ENCODE results near the gene SLC5A1. TPM values are rescaled to one million over a fixed set of nuclear protein-coding genes. Genes with fewer than 3 reads are reported as not detected.

SLC5A1 gene
- total and polyA plus RNA-seq, 9 donors, result 0.05 to 1.8 (median 1.1) TPM; not detected in 4

GRCh38 chr22:32044477-32044876 lies 1.4 kb downstream of the SLC5A1 start:
- TF ChIP-seq POLR2A (IDR thresholded peaks at IDR 0.05), result no peak
- no peak for TF ChIP-seq EP300 (IDR thresholded peaks at IDR 0.05)
- TF ChIP-seq CTCF (IDR thresholded peaks at IDR 0.05), result no peak
- WGBS, 3 donors, result 74 to 88% (median 79%) methylated on average over 1 of the region's 1 CpG
- no peak overlapping the region for H3K27ac ChIP-seq

GRCh38 chr22:32044913-32045312 lies 1.9 kb downstream of the SLC5A1 start:
- WGBS, 3 donors, result 46 to 55% (median 51%) methylated on average over 3 of the region's 3 CpGs
- no peaks in the 10 kb centered on the region for H3K4me1 ChIP-seq (ENCODE audit: insufficient read depth)
- H3K27me3 ChIP-seq, result no peaks in the 10 kb centered on the region
- no peak overlapping the region for H3K27ac ChIP-seq
- intact Hi-C loops (cut with DNase I), result no loop called here
- H3K36me3 ChIP-seq, result no peaks in the 10 kb centered on the region
- no peak overlapping the region for H3K4me3 ChIP-seq
- TF ChIP-seq POLR2A (IDR thresholded peaks at IDR 0.05), result no peak
- no peak for TF ChIP-seq CTCF (IDR thresholded peaks at IDR 0.05)
- TF ChIP-seq EP300 (IDR thresholded peaks at IDR 0.05), result no peak
- no peaks in the 10 kb centered on the region for H3K9me3 ChIP-seq
- no peak for DNase-seq

More at GRCh38 chr22:32044477-32044876, 1.4 kb downstream of the SLC5A1 start:
- Histone ChIP-seq H3K4me1 (ENCODE audit: insufficient read depth) (no peaks in the 10 kb centered on the region), H3K27me3 (no peaks in the 10 kb centered on the region), H3K36me3 (no peaks in the 10 kb centered on the region), H3K4me3 (no peak overlapping the region), H3K9me3 (no peaks in the 10 kb centered on the region)
- DNase-seq, result no peak
- intact Hi-C loops (cut with DNase I), result no loop called here

GRCh38 chr22:32048069-32048468 lies 5.0 kb downstream of the SLC5A1 start:
- Histone ChIP-seq H3K9me3 (no peaks in the 10 kb centered on the region), H3K27ac (no peak overlapping the region), H3K36me3 (no peaks in the 10 kb centered on the region), H3K4me3 (no peak overlapping the region), H3K27me3 (no peaks in the 10 kb centered on the region), H3K4me1 (ENCODE audit: insufficient read depth) (no peaks in the 10 kb centered on the region)
- intact Hi-C loops (cut with DNase I), result no loop called here
- WGBS, 3 donors, result 33 to 47% (median 42%) methylated on average over 2 of the region's 2 CpGs
- TF ChIP-seq EP300 (IDR thresholded peaks at IDR 0.05), result no peak
- DNase-seq, result no peak

GRCh38 chr22:32050678-32051515 lies 7.8 kb downstream of the SLC5A1 start:
- H3K4me3 ChIP-seq, result no peak overlapping the region
- H3K4me1 ChIP-seq (ENCODE audit: insufficient read depth), result no peaks in the 10 kb centered on the region
- TF ChIP-seq POLR2A (IDR thresholded peaks at IDR 0.05), result no peak
- no peak for TF ChIP-seq CTCF (IDR thresholded peaks at IDR 0.05)
- no peak for TF ChIP-seq EP300 (IDR thresholded peaks at IDR 0.05)
- H3K36me3 ChIP-seq, result no peaks in the 10 kb centered on the region
- H3K9me3 ChIP-seq, result no peaks in the 10 kb centered on the region
- DNase-seq, result no peak
- intact Hi-C loops (cut with DNase I), result no loop called here
- WGBS, 3 donors, result 48 to 54% (median 49%) methylated on average over 5 of the region's 5 CpGs
- no peaks in the 10 kb centered on the region for H3K27me3 ChIP-seq
- no peak overlapping the region for H3K27ac ChIP-seq

DNA sequence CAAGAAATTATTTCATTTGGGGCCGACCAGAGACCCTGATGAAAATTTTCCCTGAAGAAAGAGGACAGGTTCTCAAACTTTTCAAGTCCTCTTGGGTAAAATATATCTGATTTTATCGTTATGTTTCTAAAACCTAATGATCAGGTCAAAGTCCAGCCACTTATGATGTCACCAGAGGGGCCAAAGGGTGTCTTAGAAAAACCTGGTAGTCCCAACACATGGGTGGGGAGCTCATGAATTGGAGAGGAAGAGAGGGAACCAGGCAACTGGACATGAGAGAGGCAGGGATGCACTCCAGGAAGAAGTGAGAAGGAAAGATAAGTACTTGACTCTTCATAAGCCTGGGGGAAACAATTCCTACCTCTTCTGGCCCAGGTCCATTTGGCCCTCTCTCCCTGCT lies 9.2 kb downstream of the SLC5A1 start:
- no peak for DNase-seq
- WGBS, 3 donors, result 58 to 79% (median 71%) methylated on average over 2 of the region's 2 CpGs
- H3K4me1 ChIP-seq (ENCODE audit: insufficient read depth), result no peaks in the 10 kb centered on the region
- no peaks in the 10 kb centered on the region for H3K9me3 ChIP-seq
- H3K4me3 ChIP-seq, result no peak overlapping the region
- TF ChIP-seq EP300 (IDR thresholded peaks at IDR 0.05) (no peak), CTCF (IDR thresholded peaks at IDR 0.05) (no peak), POLR2A (IDR thresholded peaks at IDR 0.05) (no peak)
- no peak overlapping the region for H3K27ac ChIP-seq
- no peaks in the 10 kb centered on the region for H3K27me3 ChIP-seq
- intact Hi-C loops (cut with DNase I), result no loop called here
- no peaks in the 10 kb centered on the region for H3K36me3 ChIP-seq
